CD14-positive monocyte (primary cell): ENCODE results near the gene MAST2. TPM values are rescaled to one million over a fixed set of nuclear protein-coding genes. Genes with fewer than 3 reads are reported as not detected.

ENCODE experiments used
- DNase-seq, 3 donors: peaks; one replicate each; pipeline ENCODE4 v3.0.0-alpha.2; 2011 to 2022
- H2AFZ ChIP-seq: 2 replicates; pipeline ENCODE4 v1.6.0; 2012; ENCODE audit warnings: mild to moderate bottlenecking, low read depth, low read length, inconsistent platforms; ENCODE audit not compliant: insufficient read depth, poor library complexity, severe bottlenecking
- H3K27ac ChIP-seq, 2 donors: 1 replicate in 1 of 2; 2 replicates in 1 of 2; pipeline ENCODE4 v1.5.1; 2012 to 2013; ENCODE audit warnings: low read length in 2 of 2, control low read depth in 1 of 2, inconsistent platforms in 1 of 2, low read depth in 1 of 2, mild to moderate bottlenecking in 1 of 2
- H3K27me3 ChIP-seq, 2 donors: one replicate each; pipeline versions ENCODE4 v1.6.0 to v1.6.1; 2011 to 2013; ENCODE audit warnings: low read length in 2 of 2; ENCODE audit not compliant: control insufficient read depth in 2 of 2, insufficient read depth in 2 of 2
- H3K36me3 ChIP-seq, 2 donors: replicated peaks in 1 of 2; 1 replicate in 1 of 2; 2 replicates in 1 of 2; pipeline versions ENCODE4 v1.5.1 to v1.6.1; 2012 to 2013; ENCODE audit warnings: low read length in 2 of 2, control low read depth in 1 of 2, inconsistent platforms in 1 of 2, mild to moderate bottlenecking in 1 of 2; ENCODE audit not compliant: insufficient read depth in 2 of 2, control insufficient read depth in 1 of 2
- H3K4me1 ChIP-seq, 2 donors: 1 replicate in 1 of 2; 2 replicates in 1 of 2; pipeline versions ENCODE4 v1.5.1 to v1.6.1; 2012 to 2013; ENCODE audit warnings: low read length in 2 of 2, control low read depth in 1 of 2, inconsistent platforms in 1 of 2, mild to moderate bottlenecking in 1 of 2, moderate library complexity in 1 of 2; ENCODE audit not compliant: insufficient read depth in 2 of 2, control insufficient read depth in 1 of 2
- H3K4me2 ChIP-seq: replicated peaks from 2 replicates; pipeline ENCODE3; 2012; ENCODE audit warnings: low read length, moderate library complexity, mild to moderate bottlenecking; ENCODE audit not compliant: poor library complexity, severe bottlenecking; ENCODE audit errors: extremely low read depth
- H3K4me3 ChIP-seq, 3 experiments: fragments of 200-600 bp in 1 of 3; sonication (generic) in 1 of 3; replicated peaks in 1 of 3; 1 replicate in 2 of 3; 2 replicates in 1 of 3; pipeline ENCODE4 v1.5.1; 2011 to 2013; ENCODE audit warnings: low read length in 3 of 3, mild to moderate bottlenecking in 3 of 3, control low read depth in 2 of 3, low read depth in 2 of 3, inconsistent platforms in 1 of 3, moderate library complexity in 1 of 3
- H3K79me2 ChIP-seq: 2 replicates; pipeline ENCODE4 v1.6.0; 2012; ENCODE audit warnings: mild to moderate bottlenecking, control low read depth, inconsistent platforms, low read length, moderate library complexity; ENCODE audit not compliant: insufficient read depth
- H3K9ac ChIP-seq: 2 replicates; pipeline ENCODE4 v1.6.0; 2017; ENCODE audit warnings: low read length, mild to moderate bottlenecking; ENCODE audit not compliant: insufficient read depth, poor library complexity, severe bottlenecking
- H3K9me3 ChIP-seq, 2 donors: replicated peaks in 1 of 2; 1 replicate in 1 of 2; 2 replicates in 1 of 2; pipeline versions ENCODE4 v1.5.1 to v1.6.1; 2012 to 2013; ENCODE audit warnings: low read length in 2 of 2, control low read depth in 1 of 2; ENCODE audit not compliant: control insufficient read depth in 1 of 2, insufficient read depth in 1 of 2
- H4K20me1 ChIP-seq: 2 replicates; pipeline ENCODE4 v1.6.0; 2012; ENCODE audit warnings: mild to moderate bottlenecking, low read length, control low read depth, moderate library complexity; ENCODE audit not compliant: insufficient read depth
- H3K27ac Mint-ChIP-seq, 7 donors: one replicate each; pipeline ENCODE4 v1.8.0; 2020; ENCODE audit warnings: mild to moderate bottlenecking in 7 of 7, mixed read lengths in 7 of 7, moderate library complexity in 6 of 7, inconsistent platforms in 2 of 7
- H3K27me3 Mint-ChIP-seq, 3 donors: one replicate each; pipeline ENCODE4 v1.8.0; 2021 to 2022; ENCODE audit warnings: low read depth in 3 of 3, mild to moderate bottlenecking in 3 of 3, mixed read lengths in 3 of 3, moderate library complexity in 3 of 3, inconsistent platforms in 1 of 3
- H3K36me3 Mint-ChIP-seq, 2 donors: one replicate each; pipeline ENCODE4 v1.8.0; 2020; ENCODE audit warnings: mixed read lengths in 2 of 2, inconsistent platforms in 1 of 2, mild to moderate bottlenecking in 1 of 2
- H3K4me1 Mint-ChIP-seq: one replicate; pipeline ENCODE4 v1.8.0; 2020; ENCODE audit warnings: mild to moderate bottlenecking, mixed read lengths
- H3K4me3 Mint-ChIP-seq, 2 donors: one replicate each; pipeline ENCODE4 v1.8.0; 2020; ENCODE audit warnings: mild to moderate bottlenecking in 2 of 2, mixed read lengths in 2 of 2, moderate library complexity in 1 of 2
- H3K9me3 Mint-ChIP-seq, 7 donors: one replicate each; pipeline ENCODE4 v1.8.0; 2020 to 2022; ENCODE audit warnings: mixed read lengths in 7 of 7, mild to moderate bottlenecking in 6 of 7, moderate library complexity in 6 of 7, inconsistent platforms in 2 of 7
- WGBS: methylation state at CpG from one replicate; pipeline ENCODE4 v1.1.5; 2013; ENCODE audit warnings: missing lambda C conversion rate; ENCODE audit not compliant: insufficient coverage; 5-methylcytosine and 5-hydroxymethylcytosine counted together
- intact Hi-C, 2 donors: fragments of 100-400 bp; cut with micrococcal nuclease; formaldehyde crosslinking; loops; one replicate each; pipeline versions ENCODE4 v1.15.0 to v1.15.1; 2023
- polyA plus RNA-seq, 3 donors: library from polyadenylated mRNA; depleted of rRNA in 1 of 3; unstranded in 2 of 3; stranded (reverse) in 1 of 3; fragments of 300-500 nt in 2 of 3; fragments of >200 nt in 1 of 3; fragmentation: Illumina TruSeq in 2 of 3; gene quantifications; 1 replicate in 2 of 3; 2 replicates in 1 of 3; pipeline ENCODE4 v1.2.3, GENCODE V29; 2012 to 2021
- TF ChIP-seq, protein P1 (sequence below): fragments of 200-600 bp; IDR thresholded peaks from one replicate; pipeline ENCODE4 v1.8.0; 2022; ENCODE audit warnings: antibody characterized with exemption, mild to moderate bottlenecking

The MAST2 gene
- polyA plus RNA-seq, 3 donors = 1.0 to 7.2 (median 2.5) TPM

GRCh38 chr1:46003315-46003714 lies 199.9 kb downstream of the MAST2 start:
- no peaks in the 10 kb centered on the region for H3K27me3 Mint-ChIP-seq
- H3K4me3 ChIP-seq = peak overlapping the region in 2 of 3 experiments; percentile 28 to 60
- peaks cover 24 to 33% of the 10 kb centered on the region in 2 donors for H3K36me3 Mint-ChIP-seq
- intact Hi-C loops = no loop called here
- H3K9ac ChIP-seq = peak overlapping the region; percentile 2
- H3K27me3 ChIP-seq = no peaks in the 10 kb centered on the region
- no CpG with 5 or more reads among the region's 5 CpGs for WGBS
- no peaks in the 10 kb centered on the region for H4K20me1 ChIP-seq
- peak overlapping the region; percentile 69 to 81 for H3K4me3 Mint-ChIP-seq
- TF ChIP-seq, protein P1, sequence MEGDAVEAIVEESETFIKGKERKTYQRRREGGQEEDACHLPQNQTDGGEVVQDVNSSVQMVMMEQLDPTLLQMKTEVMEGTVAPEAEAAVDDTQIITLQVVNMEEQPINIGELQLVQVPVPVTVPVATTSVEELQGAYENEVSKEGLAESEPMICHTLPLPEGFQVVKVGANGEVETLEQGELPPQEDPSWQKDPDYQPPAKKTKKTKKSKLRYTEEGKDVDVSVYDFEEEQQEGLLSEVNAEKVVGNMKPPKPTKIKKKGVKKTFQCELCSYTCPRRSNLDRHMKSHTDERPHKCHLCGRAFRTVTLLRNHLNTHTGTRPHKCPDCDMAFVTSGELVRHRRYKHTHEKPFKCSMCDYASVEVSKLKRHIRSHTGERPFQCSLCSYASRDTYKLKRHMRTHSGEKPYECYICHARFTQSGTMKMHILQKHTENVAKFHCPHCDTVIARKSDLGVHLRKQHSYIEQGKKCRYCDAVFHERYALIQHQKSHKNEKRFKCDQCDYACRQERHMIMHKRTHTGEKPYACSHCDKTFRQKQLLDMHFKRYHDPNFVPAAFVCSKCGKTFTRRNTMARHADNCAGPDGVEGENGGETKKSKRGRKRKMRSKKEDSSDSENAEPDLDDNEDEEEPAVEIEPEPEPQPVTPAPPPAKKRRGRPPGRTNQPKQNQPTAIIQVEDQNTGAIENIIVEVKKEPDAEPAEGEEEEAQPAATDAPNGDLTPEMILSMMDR = no peak
- peak overlapping the region; percentile 53 for H2AFZ ChIP-seq
- H3K9me3 ChIP-seq = no peaks in the 10 kb centered on the region
- peak; percentile 27 to 38 (median 37) for DNase-seq
- peak overlapping the region; percentile 65 to 88 (median 81) for H3K27ac Mint-ChIP-seq
- peaks cover 46% of the 10 kb centered on the region for H3K4me1 Mint-ChIP-seq
- peaks cover 32 to 41% of the 10 kb centered on the region in 2 donors for H3K4me1 ChIP-seq
- H3K79me2 ChIP-seq = no peaks in the 10 kb centered on the region
- H3K27ac ChIP-seq = peak overlapping the region; percentile 36 to 74
- H3K4me2 ChIP-seq = peak overlapping the region; percentile 62
- no peaks in the 10 kb centered on the region for H3K9me3 Mint-ChIP-seq
- H3K36me3 ChIP-seq = peaks cover 13 to 24% of the 10 kb centered on the region in 2 donors

DNA sequence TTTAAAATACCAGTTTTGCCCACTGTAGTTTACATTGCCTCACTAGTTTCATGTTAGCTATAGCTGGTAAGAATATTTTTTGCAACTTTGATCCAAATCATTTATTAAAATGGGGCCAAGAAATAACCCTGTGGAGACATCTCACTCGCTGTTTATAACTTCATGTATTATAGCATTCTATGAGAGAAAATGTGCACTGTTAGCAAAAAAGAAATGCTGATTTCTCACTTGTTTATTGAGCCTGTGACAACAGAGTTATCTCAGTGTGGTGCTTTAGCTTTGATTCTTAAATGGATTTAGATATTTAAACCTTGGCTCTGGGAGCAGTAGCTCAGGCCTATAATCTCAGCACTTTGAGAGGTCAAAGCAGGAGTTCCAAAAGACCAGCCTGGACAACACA lies 201.1 kb downstream of the MAST2 start:
- Mint-ChIP-seq H3K36me3 (peaks cover 31 to 45% of the 10 kb centered on the region in 2 donors), H3K9me3 (no peaks in the 10 kb centered on the region), H3K27me3 (no peaks in the 10 kb centered on the region), H3K27ac (peak overlapping the region in 1 of 7 donors; percentile 88), H3K4me3 (no peak overlapping the region), H3K4me1 (peaks cover 45% of the 10 kb centered on the region)
- Histone ChIP-seq H3K9ac (no peak overlapping the region), H3K36me3 (peaks cover 14 to 35% of the 10 kb centered on the region in 2 donors), H3K4me1 (peaks cover 32 to 41% of the 10 kb centered on the region in 2 donors), H4K20me1 (no peaks in the 10 kb centered on the region), H2AFZ (no peak overlapping the region), H3K79me2 (no peaks in the 10 kb centered on the region), H3K4me2 (no peak overlapping the region), H3K27ac (peak overlapping the region in 1 of 2 donors; percentile 74), H3K4me3 (no peak overlapping the region), H3K9me3 (no peaks in the 10 kb centered on the region), H3K27me3 (no peaks in the 10 kb centered on the region)
- intact Hi-C loops = no loop called here
- DNase-seq = no peak
- WGBS = no CpG with 5 or more reads among the region's 1 CpG
- TF ChIP-seq, protein P1 = no peak
